Stimulated activated naive CD8-positive, alpha-beta T cell treated with anti-CD3 and anti-CD28 coated beads, Interleukin-15, Interleukin-2, amounts not matched to agents 100 U/mL and 50 U/mL, for 24 hours (primary cell): Measurements from ENCODE around the gene S100A1.
A peak's percentile ranks its signal among the peaks of the same experiment; 100 is the strongest.
"Not testable (repeated sequence)": the region's sequence is repeated elsewhere in the genome, so short reads cannot be mapped to it uniquely, and the experiment has no call there.

Experiments used
- ATAC-seq: fragments of 150-1000 bp; cut with Tn5 transposase; one replicate; pipeline ENCODE4 v1.10.0; 2021
- DNase-seq: peaks from one replicate; pipeline ENCODE4 v3.0.0; 2021

S100A1 gene

DNA sequence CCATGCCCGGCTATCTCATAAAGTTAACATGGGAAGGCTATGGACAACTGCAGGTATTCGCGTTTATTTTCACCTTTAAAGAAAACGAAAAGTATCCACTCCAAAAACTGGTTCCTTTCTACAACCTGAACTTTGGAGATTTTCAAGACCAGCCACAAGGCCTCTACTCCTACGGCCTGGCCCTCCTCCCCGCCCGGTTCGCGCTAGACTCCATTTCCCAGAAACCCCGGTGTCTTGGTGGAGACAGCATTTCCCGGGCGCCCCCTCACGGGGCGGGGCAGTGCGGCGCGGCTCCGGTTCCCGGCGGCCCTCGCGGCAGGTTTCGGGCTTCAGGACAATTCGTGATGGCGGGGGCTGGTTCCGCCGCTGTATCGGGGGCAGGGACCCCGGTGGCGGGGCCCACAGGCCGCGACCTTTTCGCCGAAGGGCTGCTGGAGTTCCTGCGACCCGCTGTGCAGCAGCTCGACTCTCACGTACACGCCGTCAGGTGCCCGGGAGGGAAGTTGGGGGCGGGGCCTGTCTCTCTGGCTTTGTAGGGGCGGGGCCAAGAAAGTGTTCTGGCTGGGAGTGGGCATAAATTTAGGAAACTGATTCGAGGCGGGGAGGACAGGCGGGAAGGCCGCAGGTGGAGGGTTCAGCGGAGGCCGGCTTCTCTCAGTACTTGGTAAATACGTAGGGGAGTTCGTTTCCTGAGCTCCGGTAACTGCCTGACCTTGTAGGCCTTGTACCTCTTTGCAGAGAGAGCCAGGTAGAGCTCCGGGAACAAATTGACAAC lies 30.4 kb downstream of the S100A1 start, which contains the start of gene SNAPIN:
TSS of gene SNAPIN (plus strand) at position 304 of the 775 bp plus-strand sequence. CDS start at position 345, 41 bp downstream.
- ATAC-seq (peak; percentile 97), DNase-seq (peak; percentile 93)

DNA sequence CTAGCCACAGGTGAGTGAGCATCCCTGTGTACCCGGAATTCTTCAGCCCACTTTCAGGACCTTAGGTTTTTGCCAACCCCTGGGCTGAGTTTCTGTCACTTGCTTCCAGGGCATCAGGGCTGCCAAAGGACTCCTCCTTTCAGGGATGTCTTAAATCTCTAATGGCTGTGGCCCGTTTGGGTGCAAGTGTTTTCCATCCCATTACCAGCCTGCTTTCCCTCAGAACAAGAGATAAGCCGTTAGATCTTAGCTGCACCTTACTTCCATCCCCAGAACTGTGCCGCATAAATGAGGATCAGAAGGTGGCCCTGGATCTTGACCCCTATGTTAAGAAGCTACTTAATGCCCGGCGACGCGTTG lies 30.9 kb downstream of the S100A1 start:
- DNase-seq: no peak

DNA sequence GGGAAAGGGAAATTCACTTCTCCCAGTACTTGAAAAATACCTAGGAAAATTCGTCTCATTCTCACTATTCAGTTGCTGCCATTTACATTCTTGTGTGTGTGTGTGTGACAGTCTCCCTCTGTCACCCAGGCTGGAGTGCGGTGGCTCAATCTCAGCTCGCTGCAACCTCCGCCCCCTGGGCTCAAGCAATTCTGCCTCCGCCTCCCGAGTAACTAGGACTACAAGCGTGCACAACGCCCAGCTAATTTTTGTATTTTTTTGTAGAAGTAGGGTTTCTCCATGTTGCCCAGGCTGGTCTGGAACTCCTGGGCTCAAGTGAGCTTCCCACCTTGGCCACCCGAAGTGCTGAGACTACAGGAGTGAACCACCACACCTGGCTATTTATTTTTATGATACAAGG lies 31.4 kb downstream of the S100A1 start:
- no peak for DNase-seq
- no peak for ATAC-seq

More for the DNA sequence above, 30.9 kb downstream of the S100A1 start:
- ATAC-seq: no peak

DNA sequence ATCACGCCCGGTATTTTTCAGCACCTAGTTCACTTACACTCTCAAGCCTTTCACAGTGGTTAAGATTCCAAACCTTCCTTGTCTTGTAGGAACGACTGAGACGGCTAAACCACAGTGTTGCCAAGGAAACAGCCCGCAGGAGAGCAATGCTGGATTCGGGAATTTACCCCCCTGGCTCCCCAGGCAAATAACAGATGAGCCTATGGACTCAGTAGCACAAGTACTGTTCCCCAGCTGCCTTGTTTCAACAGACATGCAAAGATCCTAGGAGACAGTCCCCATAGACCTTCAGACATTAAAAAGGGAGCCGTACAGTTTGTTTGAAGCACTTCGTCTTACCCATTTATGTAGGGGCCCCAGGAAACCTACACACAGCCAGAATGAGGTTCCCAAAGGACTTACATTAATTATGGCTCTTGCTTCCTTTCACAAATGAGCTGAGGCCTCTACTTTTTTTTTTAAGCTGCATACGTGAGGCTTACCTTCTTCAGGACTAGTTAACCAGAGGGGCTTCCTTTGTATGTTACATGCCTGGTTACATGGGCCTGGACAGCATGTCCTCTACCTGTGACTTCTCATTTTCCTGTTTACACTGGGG lies 33.0 kb downstream of the S100A1 start:
- no peak for ATAC-seq

DNA sequence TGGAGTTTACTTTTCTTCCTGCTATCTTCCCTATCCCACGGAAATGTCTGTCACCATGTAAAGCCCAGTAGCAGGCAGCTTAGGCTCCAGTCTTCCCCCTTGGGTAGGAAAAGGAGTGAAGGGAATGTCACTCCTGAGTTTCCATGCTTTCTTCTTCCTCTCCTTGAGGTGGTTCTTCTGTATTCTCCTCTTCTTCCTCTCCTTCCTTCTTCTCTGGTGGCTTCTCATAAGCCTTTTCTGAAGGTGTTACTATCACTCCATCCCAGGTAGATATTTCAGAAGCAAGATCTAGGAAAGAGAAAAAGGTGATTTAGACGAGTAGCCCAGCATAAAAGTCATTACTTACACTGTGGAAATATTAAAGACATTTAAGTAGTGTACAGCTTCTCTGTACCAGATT lies 34.0 kb downstream of the S100A1 start:
- ATAC-seq: no peak
- no peak for DNase-seq

More for the DNA sequence above, 33.0 kb downstream of the S100A1 start:
- DNase-seq: no peak

DNA sequence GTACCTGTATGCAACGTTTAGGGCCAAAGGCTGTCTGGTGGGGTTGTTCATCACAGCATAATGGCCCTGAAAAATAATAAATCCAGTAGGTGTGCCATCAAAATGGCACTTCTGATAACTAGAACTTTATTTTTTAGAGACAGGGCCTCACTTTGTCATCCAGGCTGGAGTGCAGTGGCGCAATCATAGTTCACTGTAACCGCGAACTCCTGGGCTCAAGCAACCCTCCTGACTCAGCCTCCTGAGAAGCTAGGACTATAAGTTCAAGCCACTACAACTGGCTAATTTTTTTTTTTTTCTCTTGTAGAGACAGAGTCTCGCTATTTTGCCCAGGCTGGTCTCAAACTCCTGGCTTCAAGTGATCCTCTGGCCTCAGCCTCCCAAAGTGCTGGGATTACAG lies 35.0 kb downstream of the S100A1 start:
- DNase-seq: no peak
- no peak for ATAC-seq

DNA sequence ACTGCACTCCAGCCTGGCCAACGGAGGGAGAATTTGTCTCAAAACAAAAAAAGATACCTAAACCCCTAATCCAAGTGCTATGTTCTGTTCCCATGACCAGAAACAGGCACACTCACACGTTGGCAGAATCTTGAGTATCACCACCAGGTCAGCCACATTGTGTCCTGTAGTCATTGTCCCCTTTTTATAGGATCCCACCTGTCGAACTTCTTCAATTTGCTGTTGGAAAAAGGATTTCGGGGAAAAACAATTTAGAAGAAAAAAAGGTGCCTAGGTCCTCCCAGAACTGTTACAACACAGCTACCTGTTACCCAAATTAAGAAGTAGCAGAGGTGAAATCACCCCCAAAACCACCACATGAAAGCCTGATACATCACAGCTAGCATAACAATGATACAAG lies 39.2 kb downstream of the S100A1 start:
- ATAC-seq: no peak
- DNase-seq: no peak

DNA sequence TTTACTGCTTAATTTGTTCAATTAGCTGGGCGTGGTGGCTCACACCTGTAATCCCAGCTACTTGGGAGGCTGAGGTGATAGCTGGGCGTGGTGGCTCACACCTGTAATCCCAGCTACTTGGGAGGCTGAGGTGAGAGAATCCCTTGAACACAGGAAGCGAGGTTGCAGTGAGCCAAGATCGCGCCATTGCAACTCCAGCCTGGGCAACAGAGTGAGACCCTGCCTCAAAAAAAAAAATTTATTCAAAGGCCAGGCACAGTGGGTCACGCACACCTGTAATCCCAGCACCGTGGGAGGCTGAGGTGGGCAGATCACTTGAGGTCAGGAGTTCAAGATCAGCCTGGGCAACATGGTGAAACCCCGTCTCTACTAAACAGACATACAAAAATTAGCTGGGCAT lies 40.4 kb downstream of the S100A1 start:
- not testable (repeated sequence) for DNase-seq

DNA sequence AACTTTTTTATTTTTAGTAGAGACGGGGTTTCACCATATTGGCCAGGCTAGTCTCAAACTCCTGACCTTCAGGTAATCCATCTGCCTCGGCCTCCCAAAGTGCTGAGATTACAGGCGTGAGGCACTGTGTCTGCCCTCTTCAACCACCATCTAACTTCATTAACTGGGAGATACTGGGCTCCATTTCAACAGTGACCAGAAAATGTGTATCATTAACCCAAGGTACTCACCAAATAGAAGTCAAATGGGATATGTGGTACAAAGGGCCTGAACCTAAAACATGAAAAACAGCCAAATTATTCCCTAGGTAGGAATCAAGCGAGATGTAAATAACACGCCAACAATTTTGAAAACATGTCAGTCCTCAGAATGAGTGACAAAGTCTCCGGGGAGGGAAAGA lies 41.4 kb downstream of the S100A1 start:
- DNase-seq: no peak
- ATAC-seq: no peak

More for the DNA sequence above, 40.4 kb downstream of the S100A1 start:
- ATAC-seq: not testable (repeated sequence)

DNA sequence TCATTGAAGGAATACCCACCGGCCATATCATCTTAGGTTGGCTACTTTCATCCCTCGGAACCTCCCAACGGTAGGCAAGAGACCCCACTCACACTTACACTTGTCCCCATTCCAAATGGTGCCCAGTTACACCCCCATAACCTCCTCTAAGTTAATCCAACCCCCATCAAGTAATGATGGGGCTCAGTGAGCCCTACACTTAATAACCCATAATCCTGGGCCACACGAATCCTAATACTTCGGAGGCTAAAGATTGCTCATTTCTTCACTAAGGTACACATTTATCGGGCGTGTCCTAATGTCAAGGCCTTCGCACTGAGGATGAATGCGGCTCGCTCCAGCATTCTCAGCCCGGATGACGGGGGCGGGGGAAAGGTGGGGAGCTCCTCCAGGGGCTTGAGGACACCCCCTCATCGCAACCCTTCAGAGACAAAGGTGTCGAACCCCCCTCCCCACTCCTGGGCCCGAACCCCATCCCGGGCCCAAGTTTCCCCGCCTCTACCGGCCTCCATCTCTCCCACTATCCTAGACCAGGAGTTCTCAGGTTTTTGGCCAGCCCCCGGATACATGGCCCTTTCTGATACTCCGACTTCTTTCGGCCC lies 42.1 kb downstream of the S100A1 start:
- ATAC-seq (no peak), DNase-seq (peak; percentile 40)

DNA sequence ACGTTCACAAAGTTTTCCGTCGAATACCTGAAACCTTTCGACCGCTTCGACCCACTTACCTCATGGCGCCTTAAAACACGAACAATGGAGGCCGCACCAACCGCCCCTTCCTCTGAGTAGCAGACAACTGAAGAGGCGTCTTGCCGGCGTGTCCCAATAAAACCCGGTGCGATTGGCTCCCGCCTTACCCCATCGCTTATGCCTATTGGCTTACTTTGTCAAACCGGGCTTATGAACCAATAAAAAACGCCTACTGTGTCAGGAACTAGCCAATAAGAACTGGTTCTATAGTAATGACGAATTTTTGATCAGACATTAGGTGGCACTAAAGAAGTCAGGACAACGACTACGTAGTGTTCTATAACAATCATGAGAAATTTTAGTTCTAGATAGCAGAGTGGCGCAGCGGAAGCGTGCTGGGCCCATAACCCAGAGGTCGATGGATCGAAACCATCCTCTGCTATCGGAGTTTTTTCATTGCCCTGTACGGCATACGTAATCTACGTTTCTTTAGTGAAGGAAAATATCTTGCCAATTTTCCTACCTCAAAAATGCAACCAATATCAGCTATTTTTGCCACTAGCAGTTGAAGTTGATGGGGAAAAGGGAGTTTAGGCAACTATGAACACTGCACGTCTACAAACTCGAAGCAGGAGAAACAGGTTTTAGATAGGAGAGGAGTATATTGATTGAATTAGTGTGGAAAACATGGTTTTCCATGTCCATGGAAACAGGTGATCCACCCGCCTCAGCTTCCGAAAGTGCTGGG lies 42.8 kb downstream of the S100A1 start, which contains the start of gene ILF2:
TSS of gene ILF2 (minus strand) at position 135 of the 769 bp plus-strand sequence. CDS start at position 64, 71 bp downstream.
- peak; percentile 94 for ATAC-seq
- peak; percentile 94 for DNase-seq

DNA sequence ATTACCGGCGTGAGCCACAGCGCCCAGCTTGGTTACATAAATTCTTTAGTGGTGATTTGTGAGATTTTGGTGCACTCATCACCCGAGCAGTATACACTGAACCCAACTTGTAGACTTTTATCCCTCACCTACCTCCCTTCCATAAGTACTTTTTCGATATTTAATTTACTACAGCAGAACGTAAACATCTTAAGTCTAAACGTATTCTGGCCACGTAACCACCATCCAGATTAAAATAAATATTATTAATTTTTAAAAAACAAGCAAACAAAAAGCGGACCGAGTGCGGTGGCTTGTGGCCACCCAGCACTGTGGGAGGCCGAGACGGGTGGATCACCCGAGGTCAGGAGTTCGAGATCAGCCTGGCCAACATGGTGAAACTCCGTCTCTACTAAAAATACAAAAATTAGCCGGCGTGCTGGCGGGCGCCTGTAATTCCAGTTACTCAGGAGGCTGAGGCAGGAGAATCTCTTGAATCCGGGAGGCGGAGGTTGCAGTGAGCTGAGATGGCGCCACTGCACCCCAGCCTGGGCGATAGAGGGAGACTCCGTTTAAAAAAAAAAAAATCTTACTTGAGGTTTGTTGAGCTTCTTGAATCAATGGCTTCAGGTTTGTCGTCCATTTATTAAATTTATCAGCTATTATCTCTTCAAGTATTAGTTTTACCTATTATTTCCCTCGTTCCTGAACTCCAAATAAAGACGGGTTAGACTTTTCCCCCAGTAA lies 43.6 kb downstream of the S100A1 start:
- ATAC-seq: peak; percentile 33

DNA sequence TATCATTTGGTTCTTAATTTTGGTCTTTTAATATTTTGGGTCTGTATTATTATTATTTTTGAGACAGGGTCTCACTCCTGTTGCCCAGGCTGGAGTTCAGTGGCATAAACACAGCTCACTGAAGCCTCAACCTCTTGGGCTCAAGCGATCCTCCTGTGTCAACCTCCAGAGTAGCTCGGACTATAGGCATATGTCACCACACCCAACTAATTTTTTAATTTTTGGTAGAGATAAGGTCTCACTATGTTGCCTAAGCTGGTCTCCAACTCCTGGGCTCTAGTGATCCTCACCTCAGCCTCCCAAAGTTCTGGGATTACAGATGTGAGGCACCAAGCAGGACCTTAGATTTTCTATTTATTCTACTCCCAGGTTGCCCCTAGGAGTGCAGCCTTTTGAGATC lies 45.3 kb downstream of the S100A1 start:
- ATAC-seq: no peak

More for the DNA sequence above, 43.6 kb downstream of the S100A1 start:
- peak; percentile 61 for DNase-seq

DNA sequence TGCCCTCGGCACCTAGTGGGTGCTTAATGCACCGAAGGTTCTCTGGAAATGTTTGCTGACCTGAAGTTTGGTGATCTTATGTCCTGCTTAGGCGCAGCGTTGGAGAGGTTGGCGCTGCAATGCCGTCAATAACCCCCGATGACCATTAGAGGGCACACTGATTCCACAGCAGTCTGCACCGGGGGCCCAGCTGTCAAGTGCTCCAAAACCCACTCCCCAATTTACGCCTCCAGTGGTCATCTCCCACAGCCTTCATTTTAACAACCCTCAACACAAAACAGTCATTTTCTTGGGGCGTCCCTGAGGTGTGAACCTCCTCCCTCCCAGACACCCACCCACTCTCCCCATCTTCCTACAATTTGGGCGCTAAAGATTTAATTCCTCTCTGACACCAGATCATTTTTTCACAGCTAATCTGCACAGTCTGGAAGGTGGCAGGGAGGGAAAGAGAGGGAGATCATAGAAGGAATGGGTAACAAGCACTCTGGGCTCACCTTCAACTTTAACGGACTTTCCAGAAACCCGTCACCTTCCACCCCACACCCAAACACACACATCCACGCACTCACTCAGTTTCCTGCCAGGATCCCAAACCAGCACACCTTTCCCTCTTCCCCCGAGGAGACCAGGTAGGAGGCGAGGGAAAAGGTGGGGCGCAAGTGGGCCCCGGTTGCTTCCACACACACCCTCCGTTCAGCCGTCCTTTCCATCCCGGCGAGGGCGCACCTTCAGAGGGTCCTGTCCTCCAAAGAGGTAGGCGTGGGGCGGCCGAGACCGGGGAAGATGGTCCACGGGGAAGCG lies 49.7 kb downstream of the S100A1 start:
- DNase-seq (peak; percentile 60), ATAC-seq (peak; percentile 51)

More for the DNA sequence above, 45.3 kb downstream of the S100A1 start:
- DNase-seq: no peak

DNA sequence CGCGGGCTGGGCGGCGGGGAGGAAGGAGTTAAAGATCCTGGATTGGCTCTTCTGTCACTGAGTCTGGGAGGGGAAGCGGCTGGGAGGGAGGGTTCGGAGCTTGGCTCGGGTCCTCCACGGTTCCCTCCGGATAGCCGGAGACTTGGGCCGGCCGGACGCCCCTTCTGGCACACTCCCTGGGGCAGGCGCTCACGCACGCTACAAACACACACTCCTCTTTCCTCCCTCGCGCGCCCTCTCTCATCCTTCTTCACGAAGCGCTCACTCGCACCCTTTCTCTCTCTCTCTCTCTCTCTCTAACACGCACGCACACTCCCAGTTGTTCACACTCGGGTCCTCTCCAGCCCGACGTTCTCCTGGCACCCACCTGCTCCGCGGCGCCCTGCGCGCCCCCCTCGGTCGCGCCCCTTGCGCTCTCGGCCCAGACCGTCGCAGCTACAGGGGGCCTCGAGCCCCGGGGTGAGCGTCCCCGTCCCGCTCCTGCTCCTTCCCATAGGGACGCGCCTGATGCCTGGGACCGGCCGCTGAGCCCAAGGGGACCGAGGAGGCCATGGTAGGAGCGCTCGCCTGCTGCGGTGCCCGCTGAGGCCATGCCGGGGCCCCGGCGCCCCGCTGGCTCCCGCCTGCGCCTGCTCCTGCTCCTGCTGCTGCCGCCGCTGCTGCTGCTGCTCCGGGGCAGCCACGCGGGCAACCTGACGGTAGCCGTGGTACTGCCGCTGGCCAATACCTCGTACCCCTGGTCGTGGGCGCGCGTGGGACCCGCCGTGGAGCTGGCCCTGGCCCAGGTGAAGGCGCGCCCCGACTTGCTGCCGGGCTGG lies 50.5 kb downstream of the S100A1 start, which contains the start of gene NPR1:
TSS of gene NPR1 (plus strand) at position 170 of the 818 bp plus-strand sequence. CDS start at position 591, 421 bp downstream.
- ATAC-seq (peak; percentile 42), DNase-seq (peak; percentile 21)

DNA sequence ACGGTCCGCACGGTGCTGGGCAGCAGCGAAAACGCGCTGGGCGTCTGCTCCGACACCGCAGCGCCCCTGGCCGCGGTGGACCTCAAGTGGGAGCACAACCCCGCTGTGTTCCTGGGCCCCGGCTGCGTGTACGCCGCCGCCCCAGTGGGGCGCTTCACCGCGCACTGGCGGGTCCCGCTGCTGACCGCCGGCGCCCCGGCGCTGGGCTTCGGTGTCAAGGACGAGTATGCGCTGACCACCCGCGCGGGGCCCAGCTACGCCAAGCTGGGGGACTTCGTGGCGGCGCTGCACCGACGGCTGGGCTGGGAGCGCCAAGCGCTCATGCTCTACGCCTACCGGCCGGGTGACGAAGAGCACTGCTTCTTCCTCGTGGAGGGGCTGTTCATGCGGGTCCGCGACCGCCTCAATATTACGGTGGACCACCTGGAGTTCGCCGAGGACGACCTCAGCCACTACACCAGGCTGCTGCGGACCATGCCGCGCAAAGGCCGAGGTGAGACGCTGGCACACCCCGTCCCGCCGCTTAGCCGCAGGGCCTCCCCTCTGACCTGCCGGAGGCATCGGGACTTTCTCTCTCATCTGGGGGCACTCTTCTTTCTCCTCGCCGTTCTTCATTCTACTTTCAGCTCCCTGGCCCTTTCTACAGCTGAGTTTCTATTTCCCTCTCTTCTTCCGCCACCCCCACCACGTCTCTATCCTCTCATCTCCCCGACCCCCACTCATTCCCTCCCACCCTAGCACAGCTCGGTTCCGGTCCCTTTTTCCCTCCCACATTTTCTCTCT lies 51.3 kb downstream of the S100A1 start:
- DNase-seq (peak; percentile 33), ATAC-seq (peak; percentile 24)

DNA sequence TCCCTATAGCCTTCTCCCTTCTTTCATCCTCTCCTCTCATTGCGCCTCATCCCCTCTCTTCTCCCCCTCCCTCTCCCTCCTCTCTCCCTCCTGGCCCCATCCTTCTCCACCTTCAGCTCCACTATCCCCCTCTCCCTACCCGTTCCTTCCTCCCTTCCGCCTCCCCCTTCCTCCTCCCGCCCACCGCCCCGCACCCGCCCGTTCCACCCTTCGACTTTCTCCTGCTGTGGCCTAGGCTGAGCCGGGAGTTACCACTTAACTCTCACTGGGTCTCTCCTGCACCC lies 51.8 kb downstream of the S100A1 start:
- DNase-seq (no peak), ATAC-seq (no peak)
